Endometrial microvascular endothelial cells (primary cell): ENCODE results near the gene DNAJB12. TPM values are rescaled to one million over a fixed set of nuclear protein-coding genes. Genes with fewer than 3 reads are reported as not detected.
"Not testable (repeated sequence)": the region's sequence is repeated elsewhere in the genome, so short reads cannot be mapped to it uniquely, and the experiment has no call there.

Experiments
- in situ Hi-C: cut with HindIII; loops from 2 replicates; pipeline ENCODE4 v1.10.0; 2017; ENCODE audit warnings: low sequenced_read_pairs, low pct_unique_long_range_greater_than_20kb; ENCODE audit errors: inconsistent ontology term
- total RNA-seq: library from RNA; depleted of rRNA; stranded (reverse); fragments of >200 nt; gene quantifications from one replicate; pipeline ENCODE4 v1.2.3, GENCODE V29; 2015; ENCODE audit errors: inconsistent ontology term

DNAJB12 gene
- total RNA-seq, 1 donor from 2014 or later = 33.5 TPM

- in situ Hi-C loops = no loop called here
Measured at GRCh38 chr10:72356115-72356514, 1.4 kb upstream of the DNAJB12 start.

- in situ Hi-C loops = no loop called here
Measured at GRCh38 chr10:72355214-72355555, 466 bp upstream of the DNAJB12 start.

GRCh38 chr10:72353965-72354355, 759 bp downstream of the DNAJB12 start:
- in situ Hi-C loops = no loop called here

- in situ Hi-C loops = no loop called here
Measured at GRCh38 chr10:72353028-72353964, 1.4 kb downstream of the DNAJB12 start.

GRCh38 chr10:72351479-72351878, 3.2 kb downstream of the DNAJB12 start:
- in situ Hi-C loops = no loop called here

GRCh38 chr10:72349438-72349837, 5.3 kb downstream of the DNAJB12 start:
- in situ Hi-C loops = no loop called here

GRCh38 chr10:72348282-72348681, 6.4 kb downstream of the DNAJB12 start:
- in situ Hi-C loops = no loop called here

- in situ Hi-C loops = not testable (repeated sequence)
Measured at GRCh38 chr10:72346117-72346516, 8.6 kb downstream of the DNAJB12 start.

GRCh38 chr10:72344932-72345331, 9.8 kb downstream of the DNAJB12 start:
- in situ Hi-C loops = loop anchor here (5.0 kb wide), 1 partner anchor 218 kb away; no protein-coding TSS in a partner anchor

GRCh38 chr10:72342911-72343310, 11.8 kb downstream of the DNAJB12 start:
- in situ Hi-C loops = loop anchor here (5.0 kb wide), 1 partner anchor 216 kb away; no protein-coding TSS in a partner anchor

GRCh38 chr10:72340510-72341261, 14.0 kb downstream of the DNAJB12 start:
- in situ Hi-C loops = loop anchor here (5.0 kb wide), 1 partner anchor 213 kb away; no protein-coding TSS in a partner anchor

GRCh38 chr10:72338180-72338579, 16.5 kb downstream of the DNAJB12 start:
- in situ Hi-C loops = no loop called here

GRCh38 chr10:72337722-72338121, 17.0 kb downstream of the DNAJB12 start:
- in situ Hi-C loops = no loop called here

GRCh38 chr10:72337039-72337629, 17.6 kb downstream of the DNAJB12 start:
- in situ Hi-C loops = no loop called here

GRCh38 chr10:72336259-72337038, 18.3 kb downstream of the DNAJB12 start:
- in situ Hi-C loops = no loop called here

GRCh38 chr10:72335394-72336258, 19.1 kb downstream of the DNAJB12 start:
- in situ Hi-C loops = no loop called here

- in situ Hi-C loops = no loop called here
Measured at GRCh38 chr10:72334825-72335393, 19.8 kb downstream of the DNAJB12 start.
